ENCODE results near the gene TP53I11. TPM values are rescaled to one million over a fixed set of nuclear protein-coding genes. Genes with fewer than 3 reads are reported as not detected.

The TP53I11 gene
- total and polyA plus RNA-seq, 2 of the 13 experiments (the other 11 are each of a cell fraction or from before 2014, with no cell fraction given): not detected

DNA sequence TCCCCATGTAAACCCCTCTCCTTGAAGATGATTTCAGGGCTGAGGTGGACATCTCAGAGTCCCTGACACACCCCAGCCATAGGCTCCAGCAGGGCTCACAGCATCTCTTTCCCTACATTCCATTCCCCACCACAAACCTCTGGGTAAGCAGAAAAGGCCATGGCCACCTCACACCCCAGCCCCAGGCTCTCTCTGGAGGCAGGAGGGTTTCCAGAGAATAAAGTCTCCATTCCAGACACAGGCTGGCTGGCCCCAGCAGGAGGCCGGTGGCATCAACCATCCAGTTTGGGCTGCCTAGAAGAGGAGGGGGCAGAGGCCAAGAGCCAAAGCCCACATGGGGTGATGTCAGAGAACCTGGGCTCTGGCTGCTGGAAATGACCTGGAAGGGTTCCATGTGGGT is 61.4 kb downstream of the TP53I11 start:
- DNase-seq (ENCODE audit: low spot score) (no peak), FAIRE-seq (no peak), ATAC-seq (no peak)
- no peak overlapping the region for H3K9ac ChIP-seq (ENCODE audit: insufficient read depth, low read depth, low read length)
- ChIA-PET CTCF (ENCODE audit: low intra/inter-chr PET ratio, low total read pairs) (no interaction called here), POLR2A (no interaction called here)
- no TSS peak for BruUV-seq (replicated peaks)
- in situ Hi-C loops (cut with HindIII; ENCODE audit: extremely low pct_ligation_motif_present, low pct_unique_long_range_greater_than_20kb) (loop anchor here (25.0 kb wide), 1 partner anchor 577 kb away; the partner anchor contains the start of gene ALX4), intact Hi-C loops (cut with micrococcal nuclease; ENCODE audit: unreplicated experiment) (no loop called here)
- 0% methylated on average over 1 of the region's 1 CpG for WGBS (ENCODE audit: low lambda C conversion rate)
- H3K4me2 ChIP-seq (ENCODE audit: low read depth, low read length): no peak overlapping the region
- H4K20me1 ChIP-seq (ENCODE audit: insufficient read depth, low read length): no peaks in the 10 kb centered on the region
- TF ChIP-seq ZNF780A (CRISPR knock-in tag; IDR thresholded peaks at IDR 0.05) (no peak), SALL2 (CRISPR knock-in tag; IDR thresholded peaks at IDR 0.05) (no peak), PHF5A (CRISPR knock-in tag; IDR thresholded peaks at IDR 0.05; ENCODE audit: low read depth, unreplicated experiment) (no peak), NFE2 (CRISPR knock-in tag; IDR thresholded peaks at IDR 0.05) (no peak), KLF12 (CRISPR knock-in tag; IDR thresholded peaks at IDR 0.05; ENCODE audit: borderline replicate concordance) (no peak), ZNF33B (CRISPR knock-in tag; IDR thresholded peaks at IDR 0.05) (no peak), ZSCAN21 (CRISPR knock-in tag; IDR thresholded peaks at IDR 0.05; ENCODE audit: borderline replicate concordance) (no peak), ZNF7 (CRISPR knock-in tag; IDR thresholded peaks at IDR 0.05) (no peak), U2AF1 (optimal IDR thresholded peaks at IDR 0.05; ENCODE audit: low read depth, low read length) (no peak), ZBTB38 (CRISPR knock-in tag; IDR thresholded peaks at IDR 0.05) (no peak), ZNF451 (CRISPR knock-in tag; IDR thresholded peaks at IDR 0.05) (no peak), MAF1 (CRISPR knock-in tag; IDR thresholded peaks at IDR 0.05; ENCODE audit: borderline replicate concordance) (no peak), SRY (CRISPR knock-in tag; IDR thresholded peaks at IDR 0.05) (no peak), ZNF891 (CRISPR knock-in tag; IDR thresholded peaks at IDR 0.05) (no peak)
- TF ChIP-seq, protein P1, sequence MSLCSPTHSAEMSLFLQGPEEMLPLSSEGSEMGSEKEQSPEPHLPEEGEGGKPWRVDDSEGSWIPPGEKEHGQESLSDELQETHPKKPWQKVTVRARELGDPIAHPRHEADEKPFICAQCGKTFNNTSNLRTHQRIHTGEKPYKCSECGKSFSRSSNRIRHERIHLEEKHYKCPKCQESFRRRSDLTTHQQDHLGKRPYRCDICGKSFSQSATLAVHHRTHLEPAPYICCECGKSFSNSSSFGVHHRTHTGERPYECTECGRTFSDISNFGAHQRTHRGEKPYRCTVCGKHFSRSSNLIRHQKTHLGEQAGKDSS (CRISPR knock-in tag; IDR thresholded peaks at IDR 0.05; ENCODE audit: borderline replicate concordance, low read depth): no peak
- peaks cover 0 to 1% of the 10 kb centered on the region in 2 experiments; a peak in 1 of 5 replicates for H3K27me3 ChIP-seq (ENCODE audit: control insufficient read depth in 1 of 2, insufficient read depth in 2 of 2, low read length in 2 of 2)
- no peaks in the 10 kb centered on the region for H3K79me2 ChIP-seq (ENCODE audit: insufficient read depth, low read length)
- H3K27ac ChIP-seq (ENCODE audit: extremely low read length, insufficient read depth, low read length): no peak overlapping the region
- no peaks in the 10 kb centered on the region for H3K4me1 ChIP-seq (ENCODE audit: insufficient read depth, low read length)
- H2AFZ ChIP-seq (ENCODE audit: low read length): no peak overlapping the region
- H3K36me3 ChIP-seq (replicated peaks in 1 of 2; ENCODE audit: control insufficient read depth in 1 of 2, insufficient read depth in 2 of 2, low read length in 2 of 2): no peaks in the 10 kb centered on the region
- no peak overlapping the region for H3K4me3 ChIP-seq (replicated peaks in 1 of 3; ENCODE audit: insufficient read depth in 1 of 3, low read depth in 2 of 3, low read length in 3 of 3)
- H3K9me3 ChIP-seq (ENCODE audit: low read length): no peaks in the 10 kb centered on the region

All from HepG2 (cell line).